ENCODE measurements around the gene TPM3. TPM values are rescaled to one million over a fixed set of nuclear protein-coding genes. Genes with fewer than 3 reads are reported as not detected.
"Not testable (repeated sequence)": the region's sequence is repeated elsewhere in the genome, so short reads cannot be mapped to it uniquely, and the experiment has no call there.

The TPM3 gene
- total RNA-seq, 1 experiment from 2014 or later, result 546 TPM

DNA sequence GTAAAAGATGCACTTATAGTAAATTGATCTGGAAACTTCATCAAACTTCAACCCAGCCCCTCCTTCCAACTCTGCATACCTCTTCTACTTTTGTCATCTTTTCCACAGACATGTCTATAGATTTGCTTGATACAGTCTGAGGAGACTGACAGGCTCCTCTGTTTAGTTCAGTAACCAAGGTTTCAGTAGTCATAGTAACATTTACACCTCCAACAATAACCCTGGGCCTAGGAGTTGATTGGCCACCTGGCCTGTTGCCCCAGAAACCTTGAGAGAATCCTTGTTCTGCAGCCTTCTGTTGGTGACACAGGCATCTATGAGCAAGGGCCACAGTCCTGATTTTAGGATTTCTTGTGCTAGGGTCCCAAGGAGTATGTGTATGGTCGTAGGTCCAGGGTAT, 14.3 kb upstream of the TPM3 start, which contains the start of gene CFAP141:
Gene CFAP141, minus strand, starts transcription at position 138 of the 400 bp plus-strand sequence. Its CDS starts 26 bp downstream, at position 112.
- DNase-seq (ENCODE audit: low spot score), result no peak

- DNase-seq (ENCODE audit: low spot score), result not testable (repeated sequence)
Observed at GRCh38 chr1:154205778-154206177, 13.9 kb upstream of the TPM3 start.

DNA sequence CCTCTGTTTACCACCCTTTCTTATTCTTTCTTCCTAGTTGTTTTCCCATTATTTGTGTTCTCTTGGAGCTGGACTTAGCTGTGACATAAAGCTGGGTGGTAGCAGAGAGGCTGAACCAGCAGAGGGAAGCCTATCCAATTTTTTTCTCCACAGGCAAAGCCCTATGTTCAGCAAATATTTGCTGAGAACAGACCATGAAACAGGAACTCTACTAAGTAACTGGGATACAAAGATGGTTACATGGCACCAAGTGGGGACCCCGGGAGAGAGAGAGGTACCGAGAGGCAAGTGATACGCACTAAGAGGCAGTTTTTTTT, 7.6 kb upstream of the TPM3 start:
- no peak for DNase-seq (ENCODE audit: low spot score)

DNA sequence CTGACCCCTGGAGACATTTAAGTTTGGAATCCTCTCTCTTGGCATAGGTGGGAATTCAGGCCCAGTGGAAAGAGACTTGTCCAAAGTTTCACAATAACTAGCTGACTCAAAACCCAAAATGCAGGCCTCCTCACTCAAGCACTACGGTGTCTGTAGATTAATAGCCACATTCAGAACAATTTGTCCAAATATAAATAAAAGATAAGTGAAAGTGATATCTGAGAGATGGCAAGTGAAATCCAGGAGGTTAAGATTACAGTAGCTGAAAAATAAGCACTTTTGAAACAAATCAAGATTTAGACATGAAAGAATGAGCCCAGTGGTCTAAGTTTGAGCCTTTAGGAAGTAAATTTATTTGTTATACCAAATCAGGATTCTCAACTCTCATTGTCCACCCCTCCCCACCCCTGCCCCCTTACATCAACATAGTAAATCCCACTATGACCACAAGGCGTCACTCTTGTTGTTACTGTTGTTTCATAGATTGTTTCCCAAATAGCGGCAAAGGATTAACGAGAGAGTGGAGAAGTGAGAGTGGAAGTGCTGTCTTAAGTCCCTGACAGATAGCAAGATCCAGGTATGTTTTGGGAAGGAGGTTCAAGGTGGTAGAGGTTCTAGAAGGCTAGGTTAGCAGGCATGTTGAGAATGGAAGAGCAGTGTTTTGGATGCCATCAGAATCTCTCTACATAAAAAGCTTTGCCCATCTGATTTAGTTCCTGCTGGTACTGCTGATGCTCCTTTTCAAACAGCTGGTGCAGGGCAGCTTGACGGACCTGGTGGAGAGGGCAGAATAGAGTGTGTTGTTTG, 7.1 kb upstream of the TPM3 start:
- peak; percentile 47 for DNase-seq (ENCODE audit: low spot score)

DNA sequence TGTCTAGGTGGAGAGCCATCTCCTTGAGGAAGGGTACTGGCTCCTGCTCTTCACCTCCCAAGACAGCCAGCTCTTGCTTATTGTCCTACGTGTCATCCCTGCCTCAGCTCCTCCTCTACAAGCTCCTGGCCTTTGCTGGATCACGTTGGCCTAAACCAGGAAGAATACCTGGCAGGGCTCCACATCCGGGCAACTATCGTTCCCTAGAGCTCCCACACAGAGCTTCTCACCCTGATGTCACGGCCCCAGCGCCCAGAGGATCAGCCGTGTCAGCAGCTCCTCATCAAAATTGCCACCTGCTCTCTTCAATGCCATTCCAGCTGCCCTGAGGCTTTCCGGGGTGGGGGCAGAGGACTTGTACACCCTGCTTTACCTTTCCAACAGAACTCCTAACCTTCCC, 1.9 kb upstream of the TPM3 start:
- DNase-seq (ENCODE audit: low spot score), result no peak

- DNase-seq (ENCODE audit: low spot score), result no peak
Observed at GRCh38 chr1:154192476-154192875, 576 bp upstream of the TPM3 start.

- no peak for DNase-seq (ENCODE audit: low spot score)
Observed at GRCh38 chr1:154190550-154190949, 1.4 kb downstream of the TPM3 start.

DNA sequence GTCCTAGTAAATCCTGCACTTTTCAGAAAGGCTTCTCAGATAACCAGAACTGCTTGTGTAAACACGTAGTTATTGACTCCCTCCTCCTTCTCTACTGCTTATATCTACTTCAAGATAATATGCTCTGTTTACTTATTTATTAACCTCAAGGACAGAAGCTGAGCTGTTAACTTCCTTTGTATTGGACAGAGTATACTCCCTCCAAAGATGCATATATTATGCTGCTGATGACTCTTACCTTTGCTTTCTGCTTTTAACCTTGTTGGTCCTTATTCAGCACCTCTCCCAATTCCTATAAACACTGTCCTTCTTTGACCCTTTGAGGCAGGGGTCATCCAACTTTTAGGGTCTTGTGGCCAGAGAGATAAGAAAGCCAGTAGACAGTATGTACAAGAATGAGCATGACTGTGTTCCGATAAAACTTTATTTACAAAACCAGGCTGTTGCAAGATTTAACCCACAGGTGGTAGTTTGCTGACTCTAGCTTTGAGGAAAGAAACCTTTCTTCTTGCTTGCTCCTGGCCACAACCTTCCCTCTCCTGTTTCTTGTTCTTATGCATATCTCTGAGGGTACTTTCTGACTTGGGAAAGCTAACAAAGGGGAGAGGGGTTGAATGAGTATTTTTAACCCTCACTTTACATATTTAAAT, 4.9 kb downstream of the TPM3 start:
- no peak for DNase-seq (ENCODE audit: low spot score)

- no peak for DNase-seq (ENCODE audit: low spot score)
Observed at GRCh38 chr1:154186177-154186576, 5.7 kb downstream of the TPM3 start.

- peak; percentile 98 for DNase-seq (ENCODE audit: low spot score)
Observed at GRCh38 chr1:154183046-154183915, 8.6 kb downstream of the TPM3 start.

DNA sequence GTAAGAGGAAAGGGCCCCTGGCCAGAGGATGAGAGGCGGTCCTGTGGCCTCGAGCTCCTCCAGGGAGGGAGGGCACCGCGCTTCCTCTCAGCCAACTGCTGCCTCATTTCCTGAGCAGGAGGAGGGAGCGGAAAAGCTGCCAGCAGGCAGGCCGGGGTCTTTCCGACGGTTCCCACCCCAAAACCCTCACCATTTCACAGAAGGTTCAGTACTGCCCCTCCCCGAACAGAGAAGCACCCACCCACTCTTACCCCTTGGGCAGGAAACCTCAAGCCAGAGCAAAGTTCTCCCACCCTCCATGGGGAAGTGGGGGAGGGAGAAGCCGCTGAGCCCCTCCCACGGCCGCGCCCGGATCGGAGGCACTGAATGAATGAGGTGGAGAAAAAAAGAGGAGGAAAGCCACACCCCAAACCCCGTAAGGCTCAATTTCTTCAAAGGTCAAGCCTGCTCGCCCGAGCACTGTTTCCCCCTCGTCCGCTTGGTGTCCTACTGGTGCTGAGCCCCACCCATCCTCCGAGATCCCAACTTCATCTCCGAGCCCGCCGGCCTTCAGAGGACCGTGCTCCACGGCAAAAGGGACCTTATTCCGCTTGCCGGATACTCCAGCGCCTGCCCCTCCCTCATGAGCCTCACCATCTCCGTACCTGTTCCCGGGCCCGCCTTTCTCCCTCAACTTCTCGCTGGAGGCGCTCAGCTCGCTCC, 9.4 kb downstream of the TPM3 start:
- DNase-seq (ENCODE audit: low spot score), result peak; percentile 72

- DNase-seq (ENCODE audit: low spot score), result no peak
Observed at GRCh38 chr1:154181944-154182343, 10.0 kb downstream of the TPM3 start.

DNA sequence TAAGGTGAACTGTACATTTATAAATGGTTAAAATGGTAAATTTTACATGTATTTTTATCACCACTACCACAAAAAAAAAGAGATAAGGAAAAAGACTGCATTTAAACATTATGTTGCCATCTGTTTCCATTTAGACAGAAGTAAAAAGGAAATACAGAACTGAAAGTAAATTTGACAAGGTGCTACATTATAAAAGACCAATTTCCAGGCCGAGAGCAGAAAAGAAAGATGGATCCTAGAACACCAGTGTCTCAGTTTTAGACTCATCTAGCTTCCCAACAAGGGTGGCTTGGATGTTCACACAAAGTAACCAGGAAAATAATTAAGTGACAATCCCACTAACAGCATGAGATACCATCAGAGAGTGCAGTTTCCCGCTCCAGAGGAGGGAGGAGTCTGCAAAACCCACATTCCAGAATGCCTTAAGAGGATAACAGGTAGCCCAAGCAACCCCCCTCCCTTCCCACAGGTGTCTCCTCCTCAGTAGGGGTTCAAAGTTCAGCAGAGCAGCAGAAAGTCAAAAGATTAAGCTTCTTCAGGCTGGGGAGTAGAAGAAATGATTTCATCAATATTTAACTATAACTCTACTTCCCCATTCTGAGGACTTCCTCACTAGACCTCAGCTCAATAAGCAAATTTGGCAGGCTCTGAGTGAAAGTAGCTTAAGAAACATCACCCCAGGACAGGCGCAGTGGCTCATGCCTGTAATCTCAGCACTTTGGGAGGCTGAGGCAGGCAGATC, 11.8 kb downstream of the TPM3 start:
- DNase-seq (ENCODE audit: low spot score), result no peak

DNA sequence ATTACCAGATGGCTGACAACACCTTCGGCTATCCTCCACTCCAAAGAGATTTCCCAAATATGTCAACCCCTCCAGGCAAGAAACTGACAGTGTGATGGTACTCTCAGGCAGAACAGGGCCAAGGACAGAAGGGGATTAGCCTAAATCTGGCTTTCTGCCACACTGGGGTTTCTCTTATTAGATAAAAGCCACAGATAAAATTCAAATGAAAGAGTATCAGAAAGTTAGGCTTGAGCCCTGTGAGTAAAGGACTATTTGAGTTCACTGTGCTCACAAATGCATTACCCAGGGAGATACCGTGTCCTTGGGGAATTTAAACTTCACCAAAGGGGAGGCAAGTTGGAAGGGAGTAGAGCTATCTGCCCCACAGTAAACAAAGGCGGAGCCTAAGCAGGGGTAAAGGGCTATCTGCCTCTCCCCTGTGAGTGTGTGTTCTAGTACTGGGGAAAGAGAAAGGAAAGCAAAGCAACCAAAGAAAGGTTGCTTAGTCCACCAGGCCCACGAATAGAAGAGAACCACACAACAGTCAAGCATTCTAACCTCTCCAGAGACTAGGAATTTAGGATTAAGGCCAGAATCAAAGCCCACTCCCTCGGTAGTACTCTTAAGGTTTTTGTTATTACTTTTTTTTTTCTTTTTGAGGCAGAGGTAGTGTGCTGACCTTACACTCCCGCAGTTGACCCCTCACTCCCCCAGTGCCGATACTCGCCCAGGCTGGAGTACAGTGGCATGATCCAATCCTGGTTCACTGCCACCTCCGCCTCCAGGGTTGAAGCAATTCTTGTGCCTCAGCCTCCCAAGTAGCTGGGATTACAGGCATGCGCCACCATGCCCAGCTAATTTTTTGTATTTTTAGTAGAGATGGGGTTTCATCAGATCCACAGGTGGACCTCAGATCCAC, 12.7 kb downstream of the TPM3 start:
- no peak for DNase-seq (ENCODE audit: low spot score)

- no peak for DNase-seq (ENCODE audit: low spot score)
Observed at GRCh38 chr1:154178013-154178412, 13.9 kb downstream of the TPM3 start.

- DNase-seq (ENCODE audit: low spot score), result no peak
Observed at GRCh38 chr1:154176337-154176736, 15.6 kb downstream of the TPM3 start.

DNA sequence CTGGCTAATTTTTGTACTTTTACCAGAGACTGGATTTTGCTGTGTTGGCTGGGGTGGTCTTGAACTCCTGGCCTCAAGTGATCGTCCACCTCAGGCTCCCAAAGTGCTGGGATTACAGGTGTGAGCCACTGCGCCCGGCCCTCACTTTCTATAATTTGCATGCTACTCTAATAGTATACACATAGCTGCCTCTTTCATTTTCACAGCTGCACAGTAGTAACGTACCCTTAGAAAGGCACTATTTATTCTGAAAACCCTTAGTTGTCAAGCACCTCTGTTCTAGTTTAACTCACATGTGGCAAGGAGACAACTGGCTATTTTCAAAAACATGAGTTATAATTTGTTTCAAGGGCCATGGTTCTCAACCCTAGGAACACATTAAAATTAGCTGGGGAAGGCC, 17.2 kb downstream of the TPM3 start:
- DNase-seq (ENCODE audit: low spot score), result no peak

DNA sequence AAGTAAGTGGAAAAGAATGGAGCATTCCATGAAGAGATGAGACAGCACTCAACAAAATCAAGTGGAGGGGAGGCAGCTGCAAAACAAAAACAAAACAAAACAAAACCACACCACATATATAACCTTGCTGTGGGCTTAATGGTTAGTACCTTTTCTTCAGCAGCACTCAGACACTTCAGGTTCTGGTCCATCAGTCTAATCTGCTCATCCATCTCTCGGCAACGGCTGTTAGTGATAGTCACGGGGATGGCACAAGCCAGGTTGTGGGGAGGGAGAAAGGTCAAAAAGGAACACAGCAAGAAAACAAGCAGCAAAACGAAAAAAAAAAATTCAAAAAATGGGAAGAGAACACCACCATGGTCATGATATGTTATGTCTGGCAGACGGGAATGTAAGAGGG, 20.0 kb downstream of the TPM3 start:
- no peak for DNase-seq (ENCODE audit: low spot score)

DNA sequence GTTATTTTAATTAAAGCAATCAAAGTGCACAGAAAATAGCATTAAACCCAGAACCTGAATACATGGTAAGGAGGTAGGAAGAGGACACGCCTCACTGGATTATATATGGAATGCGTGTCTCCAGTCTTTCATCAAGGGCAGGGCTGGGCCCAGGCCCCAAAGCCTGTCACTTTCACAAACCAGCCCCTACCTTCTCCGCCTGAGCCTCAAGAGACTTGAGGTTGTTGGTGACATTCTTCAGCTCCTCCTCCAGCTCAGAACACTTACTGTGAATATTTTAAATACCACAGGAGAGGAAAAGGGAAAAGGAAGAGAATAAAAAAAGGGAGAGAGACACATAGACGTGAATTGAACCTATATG, 20.7 kb downstream of the TPM3 start:
- DNase-seq (ENCODE audit: low spot score), result no peak

DNA sequence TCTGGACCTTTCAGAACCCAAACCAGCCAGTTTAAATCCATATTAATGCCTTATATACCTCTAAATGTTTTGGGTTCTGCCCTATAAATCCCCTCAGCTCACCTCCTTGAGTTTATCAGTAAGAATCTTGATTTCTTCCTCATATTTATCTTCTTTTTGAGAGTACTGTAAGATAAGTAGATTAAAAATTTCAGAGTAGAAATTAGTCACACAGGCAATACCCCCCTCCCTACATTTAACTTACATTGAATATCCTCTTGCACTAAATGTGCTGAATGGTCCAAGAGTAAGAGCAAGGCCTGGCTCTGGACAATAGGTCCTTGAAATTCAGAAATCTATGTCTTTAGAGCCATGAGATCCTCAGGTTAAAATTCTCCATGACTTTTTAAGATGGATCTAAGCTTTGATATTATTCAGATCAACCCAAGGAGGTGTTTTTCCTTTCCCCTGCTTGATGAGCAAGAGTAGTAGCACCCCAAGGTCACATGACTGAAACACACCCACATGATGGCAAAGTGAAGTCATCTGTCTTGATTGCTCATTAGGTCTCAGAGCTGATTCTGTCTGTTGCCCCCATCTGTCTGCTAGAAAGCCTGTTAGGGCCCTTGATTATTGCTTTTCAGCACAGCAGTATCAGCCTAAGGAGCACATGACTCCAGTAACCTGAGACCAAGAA, 21.2 kb downstream of the TPM3 start:
- no peak for DNase-seq (ENCODE audit: low spot score)

All from H4 (cell line).